GM19452 (cell line): Measurements from ENCODE around the gene DOLK.
A peak's percentile ranks its signal among the peaks of the same experiment; 100 is the strongest.
"Not testable (repeated sequence)": the region's sequence is repeated elsewhere in the genome, so short reads cannot be mapped to it uniquely, and the experiment has no call there.

Source experiments
- ATAC-seq: cut with Tn5 transposase; IDR thresholded peaks from one replicate; pipeline ENCODE4 v1.9.1; 2021; ENCODE audit not compliant: unreplicated experiment

DOLK gene

GRCh38 chr9:128947527-128948301 is at the start of gene DOLK, which contains the start of gene NUP188:
DOLK (minus strand) TSS chr9:128947603; CDS start chr9:128947303, 300 bp downstream.
NUP188 (plus strand) TSS chr9:128947699; CDS start chr9:128947720, 21 bp downstream.
- ATAC-seq = peak; percentile 75

GRCh38 chr9:128995791-128996190 is 48.4 kb upstream of the DOLK start:
- no peak for ATAC-seq

- no peak for ATAC-seq
Measured at GRCh38 chr9:128992995-128993394, 45.6 kb upstream of the DOLK start.

- ATAC-seq = no peak
Measured at GRCh38 chr9:128987805-128988204, 40.4 kb upstream of the DOLK start.

GRCh38 chr9:128986671-128987070 is 39.3 kb upstream of the DOLK start:
- no peak for ATAC-seq

GRCh38 chr9:128983536-128983935 is 36.1 kb upstream of the DOLK start:
- no peak for ATAC-seq

- no peak for ATAC-seq
Measured at GRCh38 chr9:128979111-128979510, 31.7 kb upstream of the DOLK start.

- no peak for ATAC-seq
Measured at GRCh38 chr9:128972956-128973355, 25.6 kb upstream of the DOLK start.

- no peak for ATAC-seq
Measured at GRCh38 chr9:128969491-128969890, 22.1 kb upstream of the DOLK start.

GRCh38 chr9:128961403-128961802 is 14.0 kb upstream of the DOLK start:
- not testable (repeated sequence) for ATAC-seq

GRCh38 chr9:128947277-128947526 is 201 bp downstream of the DOLK start:
- ATAC-seq = no peak

- no peak for ATAC-seq
Measured at GRCh38 chr9:128946571-128947276, 679 bp downstream of the DOLK start.

GRCh38 chr9:128945798-128946501 is 1.5 kb downstream of the DOLK start:
- ATAC-seq = no peak

GRCh38 chr9:128944966-128945365 is 2.4 kb downstream of the DOLK start:
- not testable (repeated sequence) for ATAC-seq

GRCh38 chr9:128943832-128944620 is 3.4 kb downstream of the DOLK start:
- ATAC-seq = no peak

- no peak for ATAC-seq
Measured at GRCh38 chr9:128940946-128941755, 6.3 kb downstream of the DOLK start.

GRCh38 chr9:128940271-128940921 is 7.0 kb downstream of the DOLK start:
- ATAC-seq = no peak

GRCh38 chr9:128937310-128938165 is 9.9 kb downstream of the DOLK start:
- no peak for ATAC-seq
